ENCODE measurements around the gene TRIM24. TPM values are rescaled to one million over a fixed set of nuclear protein-coding genes. Genes with fewer than 3 reads are reported as not detected.
A peak's percentile ranks its signal among the peaks of the same experiment; 100 is the strongest.
"Not testable (repeated sequence)": the region's sequence is repeated elsewhere in the genome, so short reads cannot be mapped to it uniquely, and the experiment has no call there.

TRIM24 gene
- total and polyA plus RNA-seq, 2 experiments from 2014 or later, result 47.8 to 63.1 TPM

DNA sequence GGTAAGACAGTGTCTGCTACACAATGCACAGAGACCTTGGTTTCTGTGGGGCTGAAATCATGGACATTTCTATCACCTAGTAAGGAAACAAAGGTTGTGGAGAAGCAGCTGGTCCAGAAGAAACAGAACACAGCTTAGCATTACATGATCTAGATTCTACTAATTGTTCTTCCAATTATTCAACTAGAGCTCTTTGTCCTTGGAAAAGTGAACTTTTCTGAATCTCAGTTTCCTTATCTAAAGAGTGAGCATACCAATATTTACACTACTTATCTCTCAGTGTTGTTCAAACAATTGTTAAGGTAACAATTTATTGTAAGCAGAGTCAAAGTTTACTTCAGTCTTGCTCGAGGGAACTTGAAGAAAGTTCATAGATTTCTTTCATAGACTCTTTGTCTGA, 42.3 kb upstream of the TRIM24 start:
- Histone ChIP-seq H3K9me2 (replicated peaks; ENCODE audit: insufficient read depth) (no peaks in the 10 kb centered on the region), H2AFZ (no peak overlapping the region), H3K79me2 (no peaks in the 10 kb centered on the region), H3K36me3 (replicated peaks; ENCODE audit: insufficient read depth, low read depth) (no peaks in the 10 kb centered on the region), H3K4me2 (peak overlapping the region; percentile 9), H3K27me3 (no peaks in the 10 kb centered on the region), H3K9me3 (ENCODE audit: low read depth) (no peaks in the 10 kb centered on the region), H3K4me3 (no peak overlapping the region), H3K4me1 (ENCODE audit: insufficient read depth) (no peaks in the 10 kb centered on the region), H4K20me1 (ENCODE audit: insufficient read depth, poor library complexity, severe bottlenecking) (no peaks in the 10 kb centered on the region), H3K27ac (peak overlapping the region; percentile 9)
- 38% methylated on average over 1 of the region's 1 CpG for WGBS (ENCODE audit: low lambda C conversion rate, missing lambda C conversion rate)
- TF ChIP-seq EZH2 (IDR thresholded peaks at IDR 0.05; ENCODE audit: borderline replicate concordance) (no peak), EZH2phosphoT487 (IDR thresholded peaks at IDR 0.05; ENCODE audit: low read depth, severe bottlenecking, unreplicated experiment) (no peak)
- TF ChIP-seq, protein P1, sequence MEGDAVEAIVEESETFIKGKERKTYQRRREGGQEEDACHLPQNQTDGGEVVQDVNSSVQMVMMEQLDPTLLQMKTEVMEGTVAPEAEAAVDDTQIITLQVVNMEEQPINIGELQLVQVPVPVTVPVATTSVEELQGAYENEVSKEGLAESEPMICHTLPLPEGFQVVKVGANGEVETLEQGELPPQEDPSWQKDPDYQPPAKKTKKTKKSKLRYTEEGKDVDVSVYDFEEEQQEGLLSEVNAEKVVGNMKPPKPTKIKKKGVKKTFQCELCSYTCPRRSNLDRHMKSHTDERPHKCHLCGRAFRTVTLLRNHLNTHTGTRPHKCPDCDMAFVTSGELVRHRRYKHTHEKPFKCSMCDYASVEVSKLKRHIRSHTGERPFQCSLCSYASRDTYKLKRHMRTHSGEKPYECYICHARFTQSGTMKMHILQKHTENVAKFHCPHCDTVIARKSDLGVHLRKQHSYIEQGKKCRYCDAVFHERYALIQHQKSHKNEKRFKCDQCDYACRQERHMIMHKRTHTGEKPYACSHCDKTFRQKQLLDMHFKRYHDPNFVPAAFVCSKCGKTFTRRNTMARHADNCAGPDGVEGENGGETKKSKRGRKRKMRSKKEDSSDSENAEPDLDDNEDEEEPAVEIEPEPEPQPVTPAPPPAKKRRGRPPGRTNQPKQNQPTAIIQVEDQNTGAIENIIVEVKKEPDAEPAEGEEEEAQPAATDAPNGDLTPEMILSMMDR (IDR thresholded peaks at IDR 0.05; ENCODE audit: poor library complexity), result no peak
- DNase-seq (ENCODE audit: low spot score), result no peak

DNA sequence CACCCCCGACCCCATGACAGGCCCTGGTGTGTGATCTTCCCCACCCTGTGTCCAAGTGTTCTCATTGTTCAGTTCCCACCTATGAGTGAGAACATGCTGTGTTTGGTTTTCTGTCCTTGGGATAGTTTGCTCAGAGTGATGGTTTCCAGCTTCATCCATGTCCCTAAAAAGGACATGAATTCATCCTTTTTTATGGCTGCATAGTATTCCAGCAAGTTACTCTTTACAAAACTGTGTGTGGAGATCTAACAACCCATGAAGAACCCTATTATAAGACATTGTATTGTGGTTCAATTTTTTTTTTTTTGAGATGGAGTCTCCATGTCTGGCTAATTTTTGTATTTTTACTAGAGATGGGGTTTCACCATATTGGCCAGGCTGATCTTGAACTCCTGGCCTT, 41.7 kb upstream of the TRIM24 start:
- H3K4me3 ChIP-seq; H3K9me3 ChIP-seq (ENCODE audit: low read depth); DNase-seq (ENCODE audit: low spot score); H3K36me3 ChIP-seq (replicated peaks; ENCODE audit: insufficient read depth, low read depth); H3K79me2 ChIP-seq; H3K4me2 ChIP-seq; H4K20me1 ChIP-seq (ENCODE audit: insufficient read depth, poor library complexity, severe bottlenecking); H2AFZ ChIP-seq; H3K27me3 ChIP-seq; H3K4me1 ChIP-seq (ENCODE audit: insufficient read depth); H3K9me2 ChIP-seq (replicated peaks; ENCODE audit: insufficient read depth): not testable (repeated sequence)
- 67% methylated on average over 1 of the region's 1 CpG for WGBS (ENCODE audit: low lambda C conversion rate, missing lambda C conversion rate)
- H3K27ac ChIP-seq, result peak overlapping the region; percentile 15

DNA sequence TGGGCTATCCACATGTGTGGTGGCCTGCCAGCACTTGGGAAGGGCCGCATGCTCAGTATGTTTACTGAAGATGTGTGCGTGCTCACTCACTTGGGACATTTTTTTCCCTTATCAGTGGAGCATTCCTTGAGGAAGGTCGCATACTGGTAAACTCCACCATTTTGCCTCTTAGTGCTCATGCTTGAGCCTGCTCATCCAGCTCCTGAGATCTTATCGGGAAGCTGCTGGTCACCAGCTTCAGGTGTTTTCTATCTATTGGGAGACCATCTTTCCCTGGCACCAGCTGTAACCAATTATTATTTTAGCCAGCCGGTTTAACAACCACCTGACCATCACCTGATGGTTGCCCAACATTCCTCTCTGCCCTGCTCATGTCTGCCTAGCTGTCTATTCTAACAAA, 35.0 kb upstream of the TRIM24 start:
- TF ChIP-seq, protein P1 (IDR thresholded peaks at IDR 0.05; ENCODE audit: poor library complexity), result no peak
- no peak for TF ChIP-seq EZH2phosphoT487 (IDR thresholded peaks at IDR 0.05; ENCODE audit: low read depth, severe bottlenecking, unreplicated experiment)
- no peak for TF ChIP-seq EZH2 (IDR thresholded peaks at IDR 0.05; ENCODE audit: borderline replicate concordance)
- Histone ChIP-seq H3K4me2 (no peak overlapping the region), H3K79me2 (no peaks in the 10 kb centered on the region), H3K9me3 (ENCODE audit: low read depth) (no peaks in the 10 kb centered on the region), H3K36me3 (replicated peaks; ENCODE audit: insufficient read depth, low read depth) (no peaks in the 10 kb centered on the region), H3K27ac (no peak overlapping the region), H2AFZ (no peak overlapping the region), H4K20me1 (ENCODE audit: insufficient read depth, poor library complexity, severe bottlenecking) (no peaks in the 10 kb centered on the region), H3K27me3 (no peaks in the 10 kb centered on the region), H3K4me3 (no peak overlapping the region), H3K4me1 (ENCODE audit: insufficient read depth) (no peaks in the 10 kb centered on the region), H3K9me2 (replicated peaks; ENCODE audit: insufficient read depth) (no peaks in the 10 kb centered on the region)
- WGBS (ENCODE audit: low lambda C conversion rate, missing lambda C conversion rate), result 94% methylated on average over 5 of the region's 5 CpGs
- no peak for DNase-seq (ENCODE audit: low spot score)

DNA sequence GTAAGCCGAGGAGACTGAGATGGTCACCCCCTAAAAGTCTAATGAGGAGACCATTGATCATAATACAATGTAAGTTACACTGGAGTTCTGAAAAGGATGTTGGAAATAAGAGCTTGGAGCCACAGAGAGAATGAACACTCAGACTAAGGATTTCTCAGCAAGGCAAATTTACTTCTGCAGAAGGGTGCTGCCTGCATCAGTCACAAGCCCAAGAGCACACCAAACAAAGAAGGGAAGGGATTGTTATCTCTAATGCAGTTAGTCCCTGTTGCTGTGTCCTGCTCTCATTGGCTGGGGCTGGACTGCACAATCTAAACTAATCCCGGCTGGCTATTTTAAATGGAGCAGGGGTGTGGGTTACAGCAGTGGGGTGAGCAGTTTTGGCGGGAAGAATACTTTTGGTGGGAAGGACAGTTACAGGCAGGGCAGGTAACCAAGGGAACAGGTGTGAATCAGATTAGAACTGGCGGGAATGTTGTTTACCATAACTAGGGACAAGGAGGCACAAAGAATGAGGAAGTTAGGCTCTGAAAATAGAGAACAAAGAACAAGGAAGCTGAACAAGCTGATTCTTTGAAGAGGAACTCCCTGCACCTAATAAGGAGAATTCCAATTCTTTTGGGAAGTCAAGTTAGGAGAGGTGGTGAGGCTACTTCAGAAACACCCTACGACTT, 30.3 kb upstream of the TRIM24 start:
- peak; percentile 9 for DNase-seq (ENCODE audit: low spot score)
- no peak overlapping the region for H2AFZ ChIP-seq
- H3K27me3 ChIP-seq, result no peaks in the 10 kb centered on the region
- no peaks in the 10 kb centered on the region for H3K9me3 ChIP-seq (ENCODE audit: low read depth)
- H3K27ac ChIP-seq, result peak overlapping the region; percentile 67
- H4K20me1 ChIP-seq (ENCODE audit: insufficient read depth, poor library complexity, severe bottlenecking), result no peaks in the 10 kb centered on the region
- TF ChIP-seq, protein P1 (IDR thresholded peaks at IDR 0.05; ENCODE audit: poor library complexity), result no peak
- TF ChIP-seq EZH2 (IDR thresholded peaks at IDR 0.05; ENCODE audit: borderline replicate concordance) (no peak), EZH2phosphoT487 (IDR thresholded peaks at IDR 0.05; ENCODE audit: low read depth, severe bottlenecking, unreplicated experiment) (no peak)
- H3K4me2 ChIP-seq, result no peak overlapping the region
- H3K4me1 ChIP-seq (ENCODE audit: insufficient read depth), result no peaks in the 10 kb centered on the region
- H3K36me3 ChIP-seq (replicated peaks; ENCODE audit: insufficient read depth, low read depth), result no peaks in the 10 kb centered on the region
- WGBS (ENCODE audit: low lambda C conversion rate, missing lambda C conversion rate), result 90% methylated on average over 5 of the region's 5 CpGs
- H3K4me3 ChIP-seq, result no peak overlapping the region
- H3K9me2 ChIP-seq (replicated peaks; ENCODE audit: insufficient read depth), result no peaks in the 10 kb centered on the region
- no peaks in the 10 kb centered on the region for H3K79me2 ChIP-seq

Data from hepatocyte (in vitro differentiated cells).